Brain pericyte (primary cell): ENCODE data around the gene ABCA2.

Experiments used
- DNase-seq: peaks from one replicate; pipeline ENCODE4 v3.0.0-alpha.2; 2012; ENCODE audit warnings: low read depth, low spot score

ABCA2 gene

DNA sequence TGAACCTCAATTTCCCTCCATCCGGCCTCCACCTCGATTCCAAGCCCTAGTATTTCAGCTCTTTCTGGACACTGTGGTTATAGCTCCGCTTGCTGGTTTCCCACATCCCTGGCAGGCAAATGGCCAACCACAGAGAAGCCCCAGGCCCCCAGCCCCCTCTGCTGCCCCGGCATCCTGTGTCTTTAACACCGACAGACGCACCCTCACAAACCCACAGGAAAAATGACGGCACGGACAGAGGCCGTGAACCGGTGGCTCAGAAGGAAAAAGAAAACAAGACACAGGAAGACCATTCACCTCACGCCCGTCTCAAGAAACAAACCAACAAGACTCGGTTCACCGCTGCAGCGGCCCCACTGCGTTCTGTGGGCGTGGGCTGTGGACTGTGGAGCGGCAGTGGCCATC is 30.2 kb downstream of the ABCA2 start:
- DNase-seq, result no peak

DNA sequence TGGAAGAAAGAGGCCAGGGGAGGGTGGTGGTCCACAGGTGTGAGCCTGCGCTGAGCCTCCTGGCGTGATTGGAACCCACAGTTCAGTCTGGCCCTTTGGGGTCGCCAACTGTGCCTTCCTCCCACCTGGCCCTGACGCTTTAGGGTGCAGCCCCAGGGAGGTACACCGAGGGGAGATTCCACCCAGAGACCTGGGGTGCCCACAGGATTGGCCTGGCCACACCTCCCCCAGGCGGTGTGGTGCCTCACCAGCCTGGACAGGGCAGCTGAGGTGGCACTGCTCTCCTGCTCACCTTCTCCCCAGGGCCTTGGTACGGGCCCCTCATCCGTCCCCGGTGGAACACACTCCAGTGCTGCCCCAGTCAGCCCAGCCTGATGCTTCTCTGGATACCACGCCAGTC is 30.7 kb downstream of the ABCA2 start:
- DNase-seq, result no peak

DNA sequence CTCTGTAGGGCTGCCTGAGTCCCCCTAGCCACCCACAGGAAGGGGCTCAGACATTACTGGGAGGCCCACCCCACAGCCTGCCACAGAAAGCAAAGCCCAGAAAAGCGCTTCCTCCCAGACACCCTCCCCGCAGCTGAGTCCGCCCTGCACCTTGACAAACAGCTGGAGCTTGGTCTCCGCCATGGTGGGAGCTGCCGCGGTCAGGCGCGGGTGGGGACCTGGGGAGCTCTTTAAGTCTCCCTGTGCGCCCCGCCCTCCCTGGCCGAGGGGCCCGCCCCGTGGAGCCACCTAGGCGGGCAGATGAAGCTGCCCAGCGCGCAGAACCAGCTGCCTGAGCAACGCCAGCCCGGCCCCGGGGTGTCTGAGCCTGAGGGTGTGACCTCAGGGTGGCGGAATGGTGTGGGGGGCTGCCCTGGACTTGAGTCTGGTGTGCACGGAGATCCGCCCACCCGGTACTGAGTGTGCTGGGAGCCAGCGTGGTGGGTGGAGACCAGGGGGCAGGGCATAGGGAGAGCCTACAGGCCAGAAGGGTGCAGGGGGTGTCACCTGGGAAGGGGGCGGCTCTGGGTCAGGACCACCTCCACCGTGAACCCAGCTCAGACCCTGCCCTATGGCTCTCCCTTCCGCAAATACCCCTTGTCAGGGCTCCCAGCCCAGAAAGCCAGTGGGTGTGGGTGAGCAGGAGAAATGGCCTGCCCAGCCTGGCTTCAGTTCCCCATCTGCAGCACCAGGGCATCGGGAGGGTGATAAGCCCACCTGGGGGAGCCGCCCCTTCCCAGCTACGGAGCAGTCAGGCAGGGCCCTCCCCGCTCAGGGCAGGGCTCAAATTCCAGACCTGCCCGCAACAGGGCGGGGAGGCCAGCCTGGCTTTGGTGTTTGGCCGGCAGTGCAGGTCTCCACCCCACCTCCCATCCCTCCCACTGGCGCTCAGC is 31.4 kb downstream of the ABCA2 start, which contains the start of gene CLIC3:
Gene CLIC3, minus strand, starts transcription at position 208 of the 932 bp plus-strand sequence. Its CDS starts 25 bp downstream, at position 183.
- DNase-seq, result no peak

DNA sequence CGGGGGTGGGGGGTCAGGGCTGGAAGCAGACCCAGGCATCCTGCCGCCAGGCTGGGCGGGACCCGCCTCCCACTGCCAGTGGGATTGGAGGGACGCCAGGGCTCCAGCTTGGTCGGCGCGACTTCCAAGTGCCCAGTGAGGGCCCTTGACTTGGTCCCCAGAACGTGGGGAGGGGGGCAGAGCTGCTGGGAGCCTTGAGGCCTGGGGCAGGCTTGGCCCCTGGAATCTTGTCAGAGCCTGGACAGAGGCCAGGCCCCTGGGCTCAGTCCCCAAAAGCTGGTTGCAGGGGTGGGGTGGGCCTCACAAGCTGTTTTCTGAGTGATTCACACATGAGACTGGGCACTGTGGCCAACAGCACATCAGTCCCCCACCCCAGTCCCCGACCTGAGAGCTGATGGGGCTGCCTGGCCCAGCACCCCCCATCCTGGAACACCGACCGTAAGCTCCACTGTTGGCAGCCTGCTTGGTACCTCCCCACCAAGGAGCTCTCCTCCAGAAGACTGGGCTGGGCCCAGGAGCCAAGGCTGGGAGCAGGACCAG is 32.2 kb downstream of the ABCA2 start:
- DNase-seq, result no peak

DNA sequence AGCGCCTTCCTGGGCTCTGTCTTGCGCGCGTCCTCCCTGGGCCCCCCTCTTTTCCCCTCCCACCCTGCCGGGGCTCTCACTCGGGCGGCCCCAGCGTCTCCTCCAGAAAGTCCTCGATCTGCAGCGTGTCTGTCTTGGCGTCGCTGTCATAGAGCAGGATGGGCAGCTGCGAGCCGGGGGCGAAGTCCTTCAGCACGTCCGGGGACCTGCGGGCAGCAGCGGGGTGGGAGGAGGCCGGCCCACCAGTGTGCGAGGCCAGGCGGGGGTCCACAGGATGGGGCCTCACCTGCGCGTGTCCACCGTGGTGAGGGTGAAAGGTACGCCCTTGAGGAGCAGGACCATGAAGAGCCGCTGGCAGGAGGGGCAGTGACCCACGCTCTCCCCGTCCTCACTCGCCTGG is 32.7 kb downstream of the ABCA2 start:
- DNase-seq, result no peak

DNA sequence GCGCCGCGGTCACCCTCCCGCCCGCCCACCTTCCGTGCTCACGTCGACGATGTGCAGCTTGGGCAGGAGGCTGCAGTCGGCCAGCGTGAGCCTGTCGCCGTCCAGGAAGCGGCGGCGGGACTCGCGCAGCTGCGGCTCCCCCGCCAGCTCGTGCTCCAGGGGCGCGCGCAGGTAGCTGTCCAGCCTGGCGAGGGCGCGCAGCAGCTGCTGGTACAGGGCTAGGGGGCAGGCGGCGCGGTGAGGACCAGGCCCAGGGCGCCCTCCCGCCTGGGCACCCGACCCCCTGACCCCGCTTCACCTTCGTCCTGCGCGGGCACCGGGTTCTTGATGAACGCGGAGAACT is 33.2 kb downstream of the ABCA2 start:
- no peak for DNase-seq

DNA sequence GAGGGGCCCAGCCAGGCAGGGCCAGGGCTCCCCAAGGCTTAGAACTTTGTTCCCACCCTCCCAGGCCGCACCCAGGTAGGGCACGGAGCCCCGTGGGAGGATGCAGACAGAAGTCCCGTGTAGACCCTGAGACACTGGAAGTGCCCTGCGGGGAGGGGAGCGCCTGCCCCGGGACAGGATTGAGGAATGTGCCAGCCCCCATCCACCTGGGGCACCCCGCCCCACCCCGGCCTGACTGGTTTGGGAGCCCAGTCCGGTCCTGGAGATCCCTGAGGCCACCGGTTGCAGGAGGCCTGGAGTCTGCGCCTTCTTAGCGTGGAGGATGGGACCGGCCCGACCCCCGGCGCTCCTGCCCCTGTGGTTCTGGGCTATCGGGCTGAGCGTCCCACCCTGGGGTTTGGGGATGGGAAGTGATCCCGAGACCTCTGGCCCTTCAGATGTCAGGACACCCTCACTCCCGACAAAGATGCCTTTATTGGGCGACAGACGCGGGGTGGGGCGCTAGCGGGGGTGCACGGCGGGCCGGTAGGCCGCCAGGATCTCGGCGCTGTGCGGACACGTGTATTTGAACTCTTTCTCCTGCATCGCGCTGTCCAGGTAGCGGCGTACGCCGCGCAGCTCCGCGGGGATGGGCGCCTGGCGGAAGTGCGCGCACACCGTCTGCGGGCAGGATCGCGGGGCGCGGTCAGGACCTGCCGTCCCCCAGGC is 33.7 kb downstream of the ABCA2 start:
- DNase-seq, result no peak

DNA sequence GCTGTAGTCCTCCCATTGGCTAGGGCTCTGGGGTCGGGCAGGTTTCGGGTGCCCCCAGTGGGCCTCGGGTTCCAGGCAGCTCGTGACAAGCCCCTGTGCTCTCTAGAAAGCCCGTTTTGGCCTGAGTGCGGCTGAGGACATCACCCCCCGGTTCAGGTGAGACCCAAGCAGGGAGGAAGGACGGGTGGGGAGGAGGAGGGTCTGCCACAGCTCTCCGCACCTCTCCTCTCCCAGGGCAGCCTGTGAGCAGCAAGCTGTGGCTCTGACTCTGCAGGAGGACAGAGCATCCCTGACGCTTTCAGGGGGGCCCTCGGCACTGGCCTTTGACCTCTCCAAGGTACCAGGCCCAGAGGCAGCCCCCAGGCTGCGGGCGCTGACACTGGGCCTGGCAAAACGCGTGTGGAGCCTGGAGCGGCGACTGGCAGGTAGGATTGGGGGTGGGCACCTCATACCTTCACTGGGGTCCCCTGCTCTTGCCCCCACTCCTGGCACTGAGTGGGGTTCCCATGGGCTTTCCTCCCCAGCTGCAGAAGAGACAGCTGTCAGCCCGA is 35.1 kb downstream of the ABCA2 start:
- DNase-seq, result no peak

DNA sequence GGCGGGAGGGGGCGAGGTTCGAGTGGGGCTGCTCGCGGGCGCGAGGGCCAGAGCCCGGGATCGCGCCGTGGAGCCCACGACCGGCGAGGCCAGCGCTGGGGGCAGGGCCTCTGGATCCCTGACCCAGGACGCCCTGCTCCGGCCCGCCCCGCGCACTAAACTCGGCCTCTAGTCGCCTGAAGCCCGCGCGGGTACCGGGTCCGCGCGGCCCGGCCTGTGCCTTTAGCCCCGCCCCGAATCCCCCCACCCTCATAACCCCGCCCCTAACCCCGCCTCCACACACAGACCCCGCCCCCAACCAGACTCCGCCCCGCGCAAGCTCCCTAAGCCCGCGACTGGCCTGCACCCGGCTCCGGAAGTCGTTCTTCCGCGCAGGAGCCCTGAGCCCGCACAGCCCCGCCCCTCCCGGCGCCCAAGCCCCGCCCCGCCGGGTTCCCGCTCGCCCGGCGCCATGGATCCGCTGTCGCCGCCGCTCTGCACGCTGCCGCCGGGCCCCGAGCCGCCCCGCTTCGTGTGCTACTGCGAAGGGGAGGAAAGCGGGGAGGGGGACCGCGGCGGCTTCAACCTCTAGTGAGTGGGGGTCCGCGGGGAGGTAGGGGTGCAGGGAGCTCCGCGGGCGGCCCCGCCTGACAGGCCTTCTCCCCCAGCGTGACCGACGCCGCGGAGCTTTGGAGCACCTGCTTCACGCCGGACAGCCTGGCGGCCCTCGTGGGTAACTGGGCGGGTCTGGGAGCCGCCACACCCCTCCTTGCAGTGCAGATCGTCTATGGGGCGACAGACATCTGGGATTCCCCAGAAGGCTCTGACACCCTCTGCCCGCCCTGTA is 35.8 kb downstream of the ABCA2 start, which contains the start of gene PAXX:
Gene PAXX, plus strand, starts transcription at position 430 of the 826 bp plus-strand sequence. Its CDS starts 22 bp downstream, at position 452.
- DNase-seq, result no peak

DNA sequence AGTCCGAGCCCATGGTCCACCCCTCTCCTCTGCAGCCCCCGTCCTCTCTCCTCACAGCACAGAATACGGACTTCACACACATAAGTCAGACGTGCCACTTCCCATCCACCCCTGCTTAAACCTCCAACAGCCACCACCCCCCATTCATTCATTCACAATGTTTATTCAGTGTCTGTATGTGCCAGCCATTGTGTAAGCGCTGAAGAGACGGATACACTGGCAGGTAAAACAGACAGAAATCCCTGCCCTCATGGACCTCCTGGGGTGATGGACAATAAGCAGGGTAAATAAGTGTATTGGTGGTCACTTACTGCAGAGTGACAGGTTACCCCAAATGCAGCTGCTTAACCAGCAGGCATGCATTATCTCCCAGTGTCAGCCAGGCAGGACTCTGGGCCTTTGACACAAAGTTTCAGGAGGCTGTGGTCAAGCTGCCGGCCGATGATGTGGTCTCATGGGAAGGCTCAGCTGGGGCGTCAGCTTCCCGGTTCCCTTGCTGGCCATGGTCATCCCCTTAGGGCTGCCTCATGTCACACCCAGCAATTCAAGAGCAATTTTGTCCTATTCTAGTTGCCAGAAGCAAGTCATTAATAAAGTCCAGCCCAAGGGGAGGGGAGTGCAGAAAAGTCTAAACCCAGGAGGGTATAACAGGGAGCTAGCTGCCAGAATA is 37.7 kb downstream of the ABCA2 start:
- DNase-seq, result no peak

DNA sequence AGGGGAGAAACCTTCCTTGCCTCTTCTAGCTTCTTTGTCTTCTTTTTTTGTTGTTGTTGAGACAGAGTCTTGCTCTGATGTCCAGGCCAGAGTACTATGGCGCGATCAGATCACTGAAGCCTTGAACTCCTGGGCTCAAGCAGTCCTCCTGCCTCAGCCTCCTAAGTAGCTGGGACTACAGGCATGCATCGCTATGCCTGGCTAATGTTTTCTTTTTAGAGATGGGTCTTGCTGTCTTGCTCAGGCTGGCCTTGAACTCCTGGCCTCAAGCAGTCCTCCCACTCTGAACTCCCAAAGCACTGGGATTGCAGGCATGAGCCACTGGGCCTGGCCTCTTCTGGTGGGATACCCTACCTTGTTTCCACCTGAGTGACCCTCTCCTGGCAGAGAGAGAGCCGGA is 39.2 kb downstream of the ABCA2 start:
- DNase-seq, result no peak

DNA sequence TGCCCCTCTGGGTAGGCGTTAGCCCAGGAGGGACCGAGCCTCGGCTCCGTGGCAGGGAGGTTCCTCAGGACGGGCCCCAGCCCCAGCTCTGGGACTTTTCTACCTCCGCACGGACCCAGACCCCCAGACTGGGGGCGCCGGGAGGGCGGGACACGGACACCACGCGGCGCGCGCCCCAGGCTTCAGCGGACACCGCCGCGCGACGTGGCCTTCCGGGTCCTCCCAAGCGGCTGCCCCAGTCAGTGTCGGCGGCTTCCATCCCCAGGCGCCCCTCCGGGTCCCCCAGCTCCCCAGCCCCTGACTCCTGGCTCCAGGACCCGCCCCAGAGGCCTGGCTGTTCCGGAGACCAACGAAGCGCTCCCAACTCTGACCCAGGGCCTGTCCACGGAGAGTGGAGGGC is 42.2 kb downstream of the ABCA2 start:
- no peak for DNase-seq

DNA sequence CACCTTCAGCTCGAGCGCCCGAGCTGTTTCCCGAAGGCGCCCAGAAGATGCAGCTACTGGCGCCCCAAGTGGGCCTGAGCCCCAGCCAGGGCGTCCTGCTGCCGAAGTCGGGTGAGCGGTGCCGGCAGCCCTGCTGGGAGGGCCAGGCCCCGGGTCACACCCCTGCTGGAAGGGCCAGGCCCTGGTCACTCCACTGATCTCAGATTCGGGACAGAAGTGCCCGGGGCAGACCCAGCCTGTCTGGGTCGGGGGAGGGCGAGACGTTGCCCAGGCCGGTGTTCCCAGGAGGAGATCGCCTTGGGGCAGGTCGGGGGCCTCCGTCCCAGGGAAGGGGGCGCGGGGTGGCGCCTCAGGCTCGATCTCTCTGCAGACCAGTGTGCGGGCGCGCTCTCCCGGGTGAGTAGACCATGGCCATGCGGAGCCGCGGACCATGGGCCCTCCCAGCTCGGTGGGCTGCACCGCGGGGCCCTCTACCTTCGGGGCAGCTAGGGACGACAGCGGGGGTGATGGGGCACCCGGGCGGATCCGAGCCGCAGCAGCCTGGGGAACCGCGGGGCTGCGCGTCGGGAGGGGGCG is 42.9 kb downstream of the ABCA2 start:
- no peak for DNase-seq

DNA sequence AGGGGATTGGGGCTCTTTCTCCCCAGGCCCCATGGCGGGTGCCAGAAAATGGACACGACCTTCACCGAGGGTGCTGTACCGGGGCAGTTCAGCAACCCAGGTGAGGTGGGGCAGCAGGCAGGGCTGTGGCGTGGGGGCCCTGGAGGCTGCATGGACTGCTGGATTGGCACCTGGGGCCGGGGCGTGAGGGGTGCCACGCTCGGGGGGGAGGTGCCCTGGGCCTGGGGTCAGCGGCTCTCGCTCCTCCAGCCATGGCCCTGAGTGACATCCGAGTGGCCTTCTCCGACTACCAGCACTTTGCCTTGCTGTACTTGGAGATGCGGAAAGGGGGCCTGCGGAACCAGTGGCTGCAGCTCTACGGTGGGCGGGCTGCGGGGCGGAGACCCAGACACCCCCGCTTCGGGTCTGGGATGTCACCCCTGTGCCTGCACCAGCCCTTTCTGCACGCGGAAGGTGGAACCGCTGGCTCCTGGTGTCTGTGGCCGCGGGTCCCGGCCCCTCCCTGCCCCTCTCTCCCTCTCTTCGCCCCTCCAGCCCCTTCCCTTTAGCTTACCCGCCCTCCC is 43.5 kb downstream of the ABCA2 start:
- DNase-seq, result no peak

DNA sequence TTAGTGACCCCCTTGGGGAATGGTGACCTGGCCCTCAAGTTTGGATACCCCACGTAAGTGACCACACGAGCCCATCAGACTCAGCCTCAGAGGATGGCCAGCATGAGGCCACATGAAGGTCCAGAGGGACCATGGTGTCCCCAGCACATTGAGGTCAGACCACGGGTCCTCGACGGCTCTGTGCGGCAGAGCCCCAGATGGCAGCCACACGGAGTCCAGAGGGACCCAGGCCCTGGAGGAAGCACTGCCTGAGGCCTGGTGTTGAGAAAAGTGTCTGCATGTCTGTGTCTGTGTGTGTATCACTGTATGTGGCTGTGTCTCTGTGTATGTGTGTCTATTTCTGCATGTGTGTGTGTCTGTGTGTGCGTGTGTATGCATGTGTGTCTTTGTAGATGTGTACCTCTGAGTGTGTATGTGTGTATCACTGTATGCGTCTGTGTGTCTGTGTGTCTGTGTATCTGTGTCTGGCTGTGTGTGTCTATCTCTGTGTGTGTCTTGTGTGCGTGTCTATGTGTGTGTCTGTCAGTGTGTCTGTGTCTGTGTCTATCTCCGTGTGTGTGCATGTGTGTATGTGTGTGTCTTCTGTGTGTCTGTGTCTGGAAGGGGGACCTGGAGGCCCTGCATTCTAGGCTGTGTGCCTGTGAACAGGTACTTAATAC is 44.3 kb downstream of the ABCA2 start:
- no peak for DNase-seq

DNA sequence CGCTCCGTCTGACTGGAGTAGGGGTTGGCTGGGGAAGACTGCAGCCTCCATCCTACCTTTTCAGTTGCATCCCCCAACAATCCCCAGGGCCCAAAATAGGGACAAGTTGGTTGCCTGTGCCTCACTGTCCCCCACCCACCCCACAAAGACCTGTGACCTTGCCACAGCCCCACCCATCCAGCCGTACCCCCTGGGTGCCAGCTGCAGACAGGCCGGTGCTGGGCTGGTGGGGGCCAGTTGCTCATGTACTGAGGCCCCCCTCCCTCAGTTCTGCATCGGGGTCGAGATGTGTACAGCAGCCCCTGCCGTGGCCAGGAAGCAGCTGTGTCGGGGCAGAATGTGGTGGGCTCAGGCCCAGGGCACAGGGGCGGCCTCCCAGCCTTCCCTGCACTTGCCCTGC is 44.9 kb downstream of the ABCA2 start:
- no peak for DNase-seq

DNA sequence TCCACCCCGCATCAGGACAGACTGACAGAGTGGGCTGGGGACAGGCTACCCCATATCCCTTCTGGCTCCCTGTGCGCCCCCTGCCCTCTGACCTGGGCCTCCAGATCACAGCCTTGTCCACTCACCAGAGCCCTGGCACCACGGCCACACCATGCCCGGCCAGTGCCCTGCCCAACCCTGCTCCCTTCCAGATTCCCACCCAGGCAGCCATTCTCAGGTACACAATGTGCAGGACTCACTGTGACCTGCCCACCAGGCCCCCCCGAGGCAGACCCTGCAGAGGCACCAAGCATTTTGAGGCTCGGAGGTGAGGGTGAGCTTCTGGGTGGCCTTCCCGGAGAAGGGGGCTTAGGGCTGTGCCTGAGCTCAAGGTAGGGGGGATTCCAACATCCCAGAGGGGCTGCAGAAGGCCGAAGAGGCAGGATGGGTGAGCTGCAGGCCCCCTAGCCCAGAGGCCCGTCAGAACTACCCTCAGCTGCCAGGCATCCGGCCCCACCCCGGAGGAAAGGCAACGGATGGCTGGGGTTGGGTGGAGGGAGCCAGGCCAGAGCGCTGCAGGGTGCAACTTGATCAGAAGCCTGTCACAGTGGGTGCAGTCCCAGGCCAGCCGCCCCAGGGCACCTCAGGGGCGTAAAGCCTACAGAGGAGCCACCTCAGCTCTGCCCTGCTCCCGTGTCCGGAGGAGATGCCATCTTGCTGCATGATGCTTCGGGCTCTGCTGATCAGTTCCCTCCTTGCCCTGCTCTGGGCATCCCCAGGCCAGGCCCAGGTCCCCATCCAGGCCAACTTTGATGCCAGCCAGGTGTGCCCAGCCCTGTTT is 45.6 kb downstream of the ABCA2 start, which contains the start of gene LCNL1:
Gene LCNL1, plus strand, starts transcription at position 762 of the 820 bp plus-strand sequence. CDS start 594 bp downstream, outside the sequence.
- no peak for DNase-seq

DNA sequence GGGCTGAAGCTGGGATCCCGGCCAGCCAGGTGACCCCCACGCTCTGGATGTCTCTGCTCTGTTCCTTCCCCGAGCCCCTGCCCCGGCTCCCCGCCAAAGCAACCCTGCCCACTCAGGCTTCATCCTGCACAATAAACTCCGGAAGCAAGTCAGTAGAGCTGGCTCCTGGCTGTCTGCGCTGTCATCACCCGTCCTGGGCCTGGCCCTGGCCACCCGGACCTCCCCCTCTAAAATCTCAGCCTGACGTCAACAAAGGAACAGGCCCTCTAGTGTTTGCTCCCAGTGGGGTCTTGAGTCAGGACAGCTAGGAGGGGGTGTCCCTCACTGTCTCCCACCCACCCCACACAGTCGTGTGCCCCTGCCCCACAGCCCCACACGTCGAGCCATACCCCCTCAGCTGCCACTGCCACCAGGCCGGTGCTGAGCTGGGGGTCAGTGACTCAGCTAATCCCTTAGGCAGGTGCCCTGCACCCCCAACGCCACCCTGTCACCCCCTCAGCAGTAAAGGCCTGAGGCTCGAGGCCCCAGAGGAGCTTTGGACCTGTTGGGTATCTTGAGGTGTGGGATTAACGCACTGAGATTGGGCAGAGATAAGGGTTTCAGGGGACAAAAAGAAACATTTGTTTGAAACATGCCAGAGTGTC is 46.3 kb downstream of the ABCA2 start:
- DNase-seq, result no peak
